Measurements from ENCODE around the gene COASY.
"Not testable (repeated sequence)": the region's sequence is repeated elsewhere in the genome, so short reads cannot be mapped to it uniquely, and the experiment has no call there.

COASY gene

GRCh38 chr17:42553161-42553818 lies 8.7 kb upstream of the COASY start:
- DNase-seq (ENCODE audit: low read depth, low spot score), result no peak

- DNase-seq (ENCODE audit: low read depth, low spot score), result no peak
Measured at GRCh38 chr17:42553866-42554249, 8.1 kb upstream of the COASY start.

- peak; percentile 90 for DNase-seq (ENCODE audit: low read depth, low spot score)
Measured at GRCh38 chr17:42554250-42555121, 7.5 kb upstream of the COASY start.

GRCh38 chr17:42555122-42555622 lies 6.8 kb upstream of the COASY start:
- no peak for DNase-seq (ENCODE audit: low read depth, low spot score)

- not testable (repeated sequence) for DNase-seq (ENCODE audit: low read depth, low spot score)
Measured at GRCh38 chr17:42555961-42556617, 5.9 kb upstream of the COASY start.

- no peak for DNase-seq (ENCODE audit: low read depth, low spot score)
Measured at GRCh38 chr17:42559075-42559474, 2.9 kb upstream of the COASY start.

GRCh38 chr17:42560246-42560645 lies 1.7 kb upstream of the COASY start:
- no peak for DNase-seq (ENCODE audit: low read depth, low spot score)

- DNase-seq (ENCODE audit: low read depth, low spot score), result no peak
Measured at GRCh38 chr17:42562388-42563142, 617 bp downstream of the COASY start.

- DNase-seq (ENCODE audit: low read depth, low spot score), result no peak
Measured at GRCh38 chr17:42563143-42563509, 1.2 kb downstream of the COASY start.

- no peak for DNase-seq (ENCODE audit: low read depth, low spot score)
Measured at GRCh38 chr17:42563543-42563942, 1.6 kb downstream of the COASY start.

- DNase-seq (ENCODE audit: low read depth, low spot score), result no peak
Measured at GRCh38 chr17:42563950-42564349, 2.0 kb downstream of the COASY start.

- no peak for DNase-seq (ENCODE audit: low read depth, low spot score)
Measured at GRCh38 chr17:42564815-42565522, 3.0 kb downstream of the COASY start.

- no peak for DNase-seq (ENCODE audit: low read depth, low spot score)
Measured at GRCh38 chr17:42565523-42566214, 3.7 kb downstream of the COASY start.

GRCh38 chr17:42566215-42566882 lies 4.4 kb downstream of the COASY start:
- no peak for DNase-seq (ENCODE audit: low read depth, low spot score)

GRCh38 chr17:42566883-42567573 lies 5.1 kb downstream of the COASY start, which contains the start of gene MLX:
Gene MLX, plus strand, starts transcription at chr17:42567100. Its CDS starts 25 bp downstream, at chr17:42567125.
- DNase-seq (ENCODE audit: low read depth, low spot score), result peak; percentile 96

GRCh38 chr17:42568341-42569111 lies 6.6 kb downstream of the COASY start:
- DNase-seq (ENCODE audit: low read depth, low spot score), result no peak

GRCh38 chr17:42571435-42572225 lies 9.7 kb downstream of the COASY start:
- no peak for DNase-seq (ENCODE audit: low read depth, low spot score)

GRCh38 chr17:42573095-42573494 lies 11.1 kb downstream of the COASY start:
- DNase-seq (ENCODE audit: low read depth, low spot score), result no peak

Data from astrocyte of the hippocampus (primary cell).